ENCODE data around the gene CDKL5. TPM values are rescaled to one million over a fixed set of nuclear protein-coding genes. Genes with fewer than 3 reads are reported as not detected.

CDKL5 gene
- total RNA-seq, 1 donor from 2014 or later: 0.45 TPM

- intact Hi-C loops (cut with micrococcal nuclease): no loop called here
Observed at GRCh38 chrX:18455384-18455783, 30.0 kb downstream of the CDKL5 start.

- intact Hi-C loops (cut with micrococcal nuclease): no loop called here
Observed at GRCh38 chrX:18457000-18457399, 31.6 kb downstream of the CDKL5 start.

- intact Hi-C loops (cut with micrococcal nuclease): no loop called here
Observed at GRCh38 chrX:18461431-18461830, 36.0 kb downstream of the CDKL5 start.

- intact Hi-C loops (cut with micrococcal nuclease): no loop called here
Observed at GRCh38 chrX:18464499-18464898, 39.1 kb downstream of the CDKL5 start.

- intact Hi-C loops (cut with micrococcal nuclease): no loop called here
Observed at GRCh38 chrX:18465051-18465450, 39.6 kb downstream of the CDKL5 start.

- intact Hi-C loops (cut with micrococcal nuclease): no loop called here
Observed at GRCh38 chrX:18468599-18468998, 43.2 kb downstream of the CDKL5 start.

GRCh38 chrX:18471296-18471695 lies 45.9 kb downstream of the CDKL5 start:
- intact Hi-C loops (cut with micrococcal nuclease): no loop called here

GRCh38 chrX:18490806-18491555 lies 65.6 kb downstream of the CDKL5 start:
- intact Hi-C loops (cut with micrococcal nuclease): no loop called here

- intact Hi-C loops (cut with micrococcal nuclease): no loop called here
Observed at GRCh38 chrX:18491587-18492340, 66.4 kb downstream of the CDKL5 start.

- intact Hi-C loops (cut with micrococcal nuclease): no loop called here
Observed at GRCh38 chrX:18534949-18535348, 109.5 kb downstream of the CDKL5 start.

GRCh38 chrX:18537068-18537467 lies 111.7 kb downstream of the CDKL5 start:
- intact Hi-C loops (cut with micrococcal nuclease): no loop called here

GRCh38 chrX:18537524-18537923 lies 112.1 kb downstream of the CDKL5 start:
- intact Hi-C loops (cut with micrococcal nuclease): no loop called here

- intact Hi-C loops (cut with micrococcal nuclease): no loop called here
Observed at GRCh38 chrX:18542131-18542530, 116.7 kb downstream of the CDKL5 start.

- intact Hi-C loops (cut with micrococcal nuclease): no loop called here
Observed at GRCh38 chrX:18542905-18543304, 117.5 kb downstream of the CDKL5 start.

- intact Hi-C loops (cut with micrococcal nuclease): no loop called here
Observed at GRCh38 chrX:18543738-18544137, 118.3 kb downstream of the CDKL5 start.

- intact Hi-C loops (cut with micrococcal nuclease): no loop called here
Observed at GRCh38 chrX:18545771-18546170, 120.4 kb downstream of the CDKL5 start.

GRCh38 chrX:18548996-18549395 lies 123.6 kb downstream of the CDKL5 start:
- intact Hi-C loops (cut with micrococcal nuclease): no loop called here

- intact Hi-C loops (cut with micrococcal nuclease): no loop called here
Observed at GRCh38 chrX:18549643-18550042, 124.2 kb downstream of the CDKL5 start.

- intact Hi-C loops (cut with micrococcal nuclease): no loop called here
Observed at GRCh38 chrX:18557879-18558278, 132.5 kb downstream of the CDKL5 start.

GRCh38 chrX:18558799-18559198 lies 133.4 kb downstream of the CDKL5 start:
- intact Hi-C loops (cut with micrococcal nuclease): no loop called here

GRCh38 chrX:18561020-18561419 lies 135.6 kb downstream of the CDKL5 start:
- intact Hi-C loops (cut with micrococcal nuclease): no loop called here

GRCh38 chrX:18565727-18566126 lies 140.3 kb downstream of the CDKL5 start:
- intact Hi-C loops (cut with micrococcal nuclease): no loop called here

GRCh38 chrX:18566748-18567147 lies 141.3 kb downstream of the CDKL5 start:
- intact Hi-C loops (cut with micrococcal nuclease): no loop called here

Data from T-helper 2 cell treated with Interferon-gamma antibody and Interleukin-4, amounts not matched to agents 100 ng/mL and 5 ng/mL, for 36 hours (primary cell).